Measurements from ENCODE around the gene TRAK2.
"Not testable (repeated sequence)": the region's sequence is repeated elsewhere in the genome, so short reads cannot be mapped to it uniquely, and the experiment has no call there.

The TRAK2 gene

DNA sequence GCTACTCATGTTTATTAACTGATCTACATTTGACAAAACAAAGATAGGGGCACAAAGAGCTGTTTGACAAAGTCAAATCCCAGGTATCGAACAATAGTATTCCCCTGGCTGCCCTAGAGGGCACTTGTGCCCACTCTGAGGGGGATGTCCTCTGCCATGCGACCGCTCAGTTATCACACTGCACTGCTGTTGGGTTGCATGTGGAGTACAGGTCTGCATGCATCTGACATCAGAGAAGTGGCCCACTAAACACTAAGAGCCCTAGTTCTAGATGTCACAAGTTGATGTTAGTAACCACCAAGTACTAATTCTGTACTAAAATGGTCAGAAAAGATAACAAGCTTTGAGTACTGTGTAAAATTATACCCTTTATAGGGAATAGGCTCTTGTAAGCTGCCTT lies 74.0 kb downstream of the TRAK2 start:
- H3K4me3 ChIP-seq (replicated peaks in 1 of 2; ENCODE audit: low read depth in 2 of 2, low read length in 2 of 2): no peak overlapping the region
- TF ChIP-seq, protein P1, sequence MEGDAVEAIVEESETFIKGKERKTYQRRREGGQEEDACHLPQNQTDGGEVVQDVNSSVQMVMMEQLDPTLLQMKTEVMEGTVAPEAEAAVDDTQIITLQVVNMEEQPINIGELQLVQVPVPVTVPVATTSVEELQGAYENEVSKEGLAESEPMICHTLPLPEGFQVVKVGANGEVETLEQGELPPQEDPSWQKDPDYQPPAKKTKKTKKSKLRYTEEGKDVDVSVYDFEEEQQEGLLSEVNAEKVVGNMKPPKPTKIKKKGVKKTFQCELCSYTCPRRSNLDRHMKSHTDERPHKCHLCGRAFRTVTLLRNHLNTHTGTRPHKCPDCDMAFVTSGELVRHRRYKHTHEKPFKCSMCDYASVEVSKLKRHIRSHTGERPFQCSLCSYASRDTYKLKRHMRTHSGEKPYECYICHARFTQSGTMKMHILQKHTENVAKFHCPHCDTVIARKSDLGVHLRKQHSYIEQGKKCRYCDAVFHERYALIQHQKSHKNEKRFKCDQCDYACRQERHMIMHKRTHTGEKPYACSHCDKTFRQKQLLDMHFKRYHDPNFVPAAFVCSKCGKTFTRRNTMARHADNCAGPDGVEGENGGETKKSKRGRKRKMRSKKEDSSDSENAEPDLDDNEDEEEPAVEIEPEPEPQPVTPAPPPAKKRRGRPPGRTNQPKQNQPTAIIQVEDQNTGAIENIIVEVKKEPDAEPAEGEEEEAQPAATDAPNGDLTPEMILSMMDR (IDR thresholded peaks at IDR 0.05; ENCODE audit: low read depth, low read length): no peak
- no peak for DNase-seq (ENCODE audit: low read depth in 2 of 2)

DNA sequence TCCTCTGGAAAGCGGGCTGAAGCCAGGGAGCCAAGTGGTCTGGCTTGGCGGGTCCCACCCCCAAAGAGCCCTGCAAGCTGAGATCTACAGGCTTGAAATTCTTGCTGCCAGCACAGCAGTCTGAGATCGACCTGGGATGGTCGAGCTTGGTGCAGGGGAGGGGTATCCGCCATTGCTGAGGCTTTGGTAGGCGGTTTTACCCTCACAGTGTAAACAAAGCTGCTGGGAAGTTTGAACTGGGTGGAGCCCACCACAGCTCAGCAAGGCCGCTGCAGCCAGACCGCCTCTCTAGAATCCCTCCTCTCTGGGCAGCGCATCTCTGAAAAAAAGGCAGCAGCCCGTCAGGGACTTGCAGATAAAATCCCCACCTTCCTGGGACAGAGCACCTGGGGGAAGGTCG lies 81.5 kb downstream of the TRAK2 start:
- DNase-seq (ENCODE audit: low read depth in 2 of 2): no peak
- TF ChIP-seq, protein P1 (IDR thresholded peaks at IDR 0.05; ENCODE audit: low read depth, low read length): no peak
- no peak overlapping the region for H3K4me3 ChIP-seq (replicated peaks in 1 of 2; ENCODE audit: low read depth in 2 of 2, low read length in 2 of 2)

DNA sequence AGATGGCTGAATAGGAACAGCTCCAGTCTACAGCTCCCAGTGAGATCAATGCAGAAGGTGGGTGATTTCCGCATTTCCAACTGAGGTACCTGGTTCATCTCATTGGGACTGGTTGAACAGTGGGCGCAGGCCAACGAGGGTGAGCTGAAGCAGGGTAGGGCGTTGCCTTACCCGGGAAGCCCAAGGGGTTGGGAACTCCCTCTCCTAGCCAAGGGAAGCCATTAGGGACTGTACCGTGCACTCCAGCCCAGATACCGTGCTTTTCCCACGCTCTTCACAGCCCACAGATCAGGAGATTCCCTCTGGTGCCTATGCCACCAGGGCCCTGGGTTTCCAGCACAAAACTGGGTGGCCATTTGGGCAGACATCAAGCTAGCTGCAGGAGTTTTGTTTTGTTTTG lies 81.9 kb downstream of the TRAK2 start:
- not testable (repeated sequence) for DNase-seq (ENCODE audit: low read depth in 2 of 2); H3K4me3 ChIP-seq (replicated peaks in 1 of 2; ENCODE audit: low read depth in 2 of 2, low read length in 2 of 2)

DNA sequence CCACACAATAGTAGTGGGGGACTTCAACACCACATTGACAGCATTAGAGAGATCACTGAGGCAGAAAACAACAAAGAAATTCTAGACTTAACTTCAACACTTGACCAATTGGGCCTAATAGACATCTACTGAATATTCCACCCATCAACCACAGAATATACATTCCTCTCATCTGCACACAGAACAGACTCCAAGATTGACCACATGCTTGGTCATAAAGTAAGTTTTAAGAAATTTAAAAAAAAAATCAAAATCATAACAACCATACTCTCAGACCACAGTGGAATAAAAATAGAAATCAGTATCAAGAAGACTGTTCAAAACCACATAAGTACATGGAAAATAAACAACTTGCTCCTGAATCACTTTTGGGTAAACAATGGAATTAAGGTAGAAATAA lies 85.1 kb downstream of the TRAK2 start:
- peak in 1 of 2 donors; percentile 10 for DNase-seq (ENCODE audit: low read depth in 2 of 2)
- H3K4me3 ChIP-seq (replicated peaks in 1 of 2; ENCODE audit: low read depth in 2 of 2, low read length in 2 of 2): no peak overlapping the region
- TF ChIP-seq, protein P1 (IDR thresholded peaks at IDR 0.05; ENCODE audit: low read depth, low read length): no peak

DNA sequence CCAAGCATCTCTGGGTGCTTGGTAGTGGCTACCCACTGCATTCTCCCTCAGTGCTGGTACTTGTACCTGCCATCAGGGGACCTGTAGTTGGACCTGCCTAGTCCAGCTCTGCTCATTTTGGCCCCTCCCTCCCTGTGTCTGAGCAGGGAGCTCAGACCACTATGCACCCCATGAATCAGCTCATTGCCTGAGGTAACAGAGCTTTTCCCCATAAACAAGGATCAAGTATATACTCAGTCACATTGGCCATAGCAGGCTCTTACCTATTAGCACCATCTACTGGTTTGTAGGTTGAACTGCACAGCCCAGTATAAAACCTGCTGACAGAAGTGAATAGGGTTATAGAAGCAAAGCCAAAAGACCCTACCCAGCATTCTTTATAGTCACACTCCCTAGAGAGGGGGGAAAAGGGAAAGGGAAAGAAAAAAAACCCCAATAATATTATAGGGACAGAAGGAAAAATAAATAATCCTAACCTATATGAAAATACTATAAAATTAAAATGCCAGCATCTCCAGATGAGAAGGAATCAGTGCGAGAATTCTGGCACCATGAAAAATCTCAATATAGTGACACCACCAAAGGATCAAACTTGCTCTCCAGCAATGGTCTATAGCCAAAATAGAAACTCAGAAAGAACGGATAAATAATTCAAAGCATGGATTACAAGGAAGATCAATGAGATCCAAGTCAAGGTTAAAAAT lies 87.2 kb downstream of the TRAK2 start:
- H3K4me3 ChIP-seq (replicated peaks in 1 of 2; ENCODE audit: low read depth in 2 of 2, low read length in 2 of 2): no peak overlapping the region
- TF ChIP-seq, protein P1 (IDR thresholded peaks at IDR 0.05; ENCODE audit: low read depth, low read length): peak; percentile 94
- peak; percentile 73 to 78 for DNase-seq (ENCODE audit: low read depth in 2 of 2)

DNA sequence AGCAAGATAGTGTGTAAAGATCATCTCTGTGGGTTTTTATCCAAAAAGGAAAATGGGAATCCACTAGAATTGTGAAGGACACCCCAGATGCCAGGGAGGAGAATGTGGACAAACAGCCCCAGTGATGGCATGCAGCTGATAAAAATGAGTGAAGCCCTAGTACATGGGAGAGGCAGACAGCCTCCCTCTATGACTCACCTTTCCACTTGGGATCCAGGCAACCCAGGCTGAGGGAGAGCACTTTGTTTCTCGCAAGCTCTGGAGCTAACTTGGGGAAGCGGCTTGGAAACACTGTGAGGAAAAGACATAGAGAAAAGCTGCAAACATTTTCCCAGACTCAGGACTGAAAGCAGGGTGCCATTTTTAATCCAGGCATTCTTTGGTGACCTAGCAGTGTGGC lies 88.9 kb downstream of the TRAK2 start:
- no peak overlapping the region for H3K4me3 ChIP-seq (replicated peaks in 1 of 2; ENCODE audit: low read depth in 2 of 2, low read length in 2 of 2)
- peak in 1 of 2 donors; percentile 21 for DNase-seq (ENCODE audit: low read depth in 2 of 2)
- TF ChIP-seq, protein P1 (IDR thresholded peaks at IDR 0.05; ENCODE audit: low read depth, low read length): no peak

DNA sequence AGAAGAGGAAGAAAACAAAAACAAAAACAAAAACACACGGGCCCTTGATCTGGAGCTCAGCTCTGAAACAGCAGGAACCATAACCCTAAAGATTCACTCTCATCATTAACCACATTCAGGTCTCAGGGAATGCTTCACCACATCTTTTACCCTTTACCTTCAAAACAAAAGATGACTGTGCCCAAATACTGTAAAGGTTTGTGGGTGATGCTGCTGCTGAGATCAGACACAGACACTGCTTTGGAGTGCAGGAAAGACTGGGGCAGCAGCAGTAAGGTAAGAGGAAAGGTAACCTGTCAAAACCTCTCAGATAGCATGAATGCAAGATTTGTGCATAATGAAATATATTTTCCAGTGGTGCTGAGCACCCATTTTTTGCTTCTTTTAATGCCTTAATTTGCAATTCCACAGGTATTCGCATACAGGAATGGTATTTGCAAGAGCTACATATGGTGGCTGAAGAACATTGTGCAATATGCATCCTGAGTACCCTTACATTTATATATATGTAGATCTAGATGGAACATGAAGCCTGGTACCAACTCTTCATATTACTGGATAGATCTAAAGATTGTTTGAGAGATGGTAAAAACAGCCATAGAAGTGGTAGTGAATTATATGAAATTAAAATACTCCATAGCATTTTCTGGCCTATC lies 90.1 kb downstream of the TRAK2 start:
- H3K4me3 ChIP-seq (replicated peaks in 1 of 2; ENCODE audit: low read depth in 2 of 2, low read length in 2 of 2): no peak overlapping the region
- TF ChIP-seq, protein P1 (IDR thresholded peaks at IDR 0.05; ENCODE audit: low read depth, low read length): no peak
- no peak for DNase-seq (ENCODE audit: low read depth in 2 of 2)
